HepG2 (cell line): Measurements from ENCODE around the gene PSMG3. TPM values are rescaled to one million over a fixed set of nuclear protein-coding genes. Genes with fewer than 3 reads are reported as not detected.

ENCODE experiments used
- ARHGAP35 ChIP-seq: sonication (generic); formaldehyde crosslinking; IDR thresholded peaks from 2 replicates; pipeline ENCODE4 v1.9.0; 2022; ENCODE audit warnings: mild to moderate bottlenecking, inconsistent platforms, moderate library complexity, missing genetic modification reagents, borderline replicate concordance
- GLMP ChIP-seq: sonication (generic); formaldehyde crosslinking; IDR thresholded peaks from 2 replicates; pipeline ENCODE4 v1.9.0; 2021; ENCODE audit warnings: missing genetic modification reagents, mild to moderate bottlenecking, borderline replicate concordance
- HBP1 ChIP-seq: IDR thresholded peaks from 2 replicates; pipeline ENCODE4 v1.6.1; 2016; ENCODE audit warnings: low read depth, control low read depth
- HIVEP1 ChIP-seq: sonication (generic); formaldehyde crosslinking; IDR thresholded peaks from 2 replicates; pipeline ENCODE4 v1.4.0; 2020; ENCODE audit warnings: mild to moderate bottlenecking, missing genetic modification reagents
- MAF1 ChIP-seq: sonication (generic); formaldehyde crosslinking; IDR thresholded peaks from 2 replicates; pipeline ENCODE4 v1.5.0; 2020; ENCODE audit warnings: missing genetic modification reagents, borderline replicate concordance
- MLXIP ChIP-seq: sonication (generic); formaldehyde crosslinking; IDR thresholded peaks from 2 replicates; pipeline ENCODE4 v1.9.0; 2021; ENCODE audit warnings: missing genetic modification reagents, borderline replicate concordance
- NCOR1 ChIP-seq: fragments of 200-600 bp; sonication (generic); IDR thresholded peaks from 2 replicates; pipeline ENCODE4 v1.7.0; 2017; ENCODE audit warnings: antibody characterized with exemption, low read length, borderline replicate concordance
- NFIB ChIP-seq: sonication (generic); formaldehyde crosslinking; IDR thresholded peaks from 2 replicates; pipeline ENCODE4 v1.9.0; 2021; ENCODE audit warnings: missing genetic modification reagents, mild to moderate bottlenecking, borderline replicate concordance
- NFKB2 ChIP-seq: sonication (generic); formaldehyde crosslinking; IDR thresholded peaks from 2 replicates; pipeline ENCODE4 v1.4.0; 2020; ENCODE audit warnings: missing genetic modification reagents, borderline replicate concordance
- RBM39 ChIP-seq: fragments of 200-400 bp; formaldehyde crosslinking; IDR thresholded peaks from one replicate; pipeline ENCODE4 v1.6.1; 2018; ENCODE audit warnings: antibody characterized with exemption, mild to moderate bottlenecking, low read depth, low read length; ENCODE audit not compliant: poor library complexity, severe bottlenecking
- RNF2 ChIP-seq: fragments of 450-650 bp; conservative IDR thresholded peaks from 2 replicates; pipeline ENCODE4 v1.6.1; 2016; ENCODE audit warnings: low read depth
- TCF12 ChIP-seq, 2 experiments: fragments of 450-650 bp in 1 of 2; sonication (generic) in 1 of 2; formaldehyde crosslinking in 1 of 2; IDR thresholded peaks; 2 replicates each; pipeline versions ENCODE4 v1.6.1 to v1.8.0; 2017 to 2022; ENCODE audit warnings: antibody characterized with exemption in 1 of 2, mild to moderate bottlenecking in 1 of 2, missing genetic modification reagents in 1 of 2, moderate library complexity in 1 of 2
- TOE1 ChIP-seq: sonication (generic); formaldehyde crosslinking; IDR thresholded peaks from 2 replicates; pipeline ENCODE4 v1.4.0; 2020; ENCODE audit warnings: mild to moderate bottlenecking, missing genetic modification reagents
- YEATS4 ChIP-seq: sonication (generic); formaldehyde crosslinking; IDR thresholded peaks from 2 replicates; pipeline ENCODE4 v1.4.0; 2020; ENCODE audit warnings: missing genetic modification reagents, borderline replicate concordance
- ZBTB10 ChIP-seq: sonication (generic); formaldehyde crosslinking; IDR thresholded peaks from 2 replicates; pipeline ENCODE4 v1.4.0; 2020; ENCODE audit warnings: missing genetic modification reagents, borderline replicate concordance
- ZNF160 ChIP-seq: sonication (generic); formaldehyde crosslinking; IDR thresholded peaks from 2 replicates; pipeline ENCODE4 v1.8.0; 2022; ENCODE audit warnings: mild to moderate bottlenecking, inconsistent platforms, missing genetic modification reagents
- ZNF501 ChIP-seq: sonication (generic); formaldehyde crosslinking; IDR thresholded peaks from 2 replicates; pipeline ENCODE4 v1.5.1; 2020; ENCODE audit warnings: mild to moderate bottlenecking, moderate library complexity, missing genetic modification reagents
- ZNF547 ChIP-seq: sonication (generic); formaldehyde crosslinking; IDR thresholded peaks from 2 replicates; pipeline ENCODE4 v1.5.1; 2020; ENCODE audit warnings: mild to moderate bottlenecking, missing genetic modification reagents
- ZNF766 ChIP-seq: sonication (generic); formaldehyde crosslinking; IDR thresholded peaks from 2 replicates; pipeline ENCODE4 v1.5.0; 2020; ENCODE audit warnings: missing genetic modification reagents, borderline replicate concordance
- polyA plus RNA-seq, 8 experiments: library from polyadenylated mRNA; depleted of rRNA in 3 of 8; stranded (reverse) in 7 of 8; unstranded in 1 of 8; fragments of >200 nt; fragmentation: Illumina TruSeq in 4 of 8; extraction: Trizol in 4 of 8; gene quantifications; 2 replicates each; pipeline versions ENCODE4 v1.2.1 to v1.2.3, GENCODE V29; 2011 to 2016; ENCODE audit warnings: low read depth in 4 of 8, missing spikeins in 1 of 8, mixed read lengths in 1 of 8; ENCODE audit not compliant: insufficient read depth in 1 of 8
- total RNA-seq, 5 experiments: library from RNA; depleted of rRNA; stranded (reverse); fragments of >200 nt; fragmentation: Illumina TruSeq; extraction: Trizol; gene quantifications; 2 replicates each; pipeline ENCODE4 v1.2.3, GENCODE V29; 2016; ENCODE audit warnings: low read depth in 1 of 5

Gene PSMG3
- total and polyA plus RNA-seq, 2 of the 13 experiments (the other 11 are each of a cell fraction or from before 2014, with no cell fraction given) = 29.6 to 48.4 TPM

GRCh38 chr7:1536743-1537534 is 32.9 kb downstream of the PSMG3 start (continued):
- TF ChIP-seq GLMP (CRISPR knock-in tag) (no peak), RBM39 (peak; percentile 75), ARHGAP35 (CRISPR knock-in tag) (peak; percentile 32; the same call in 1 of the 2 replicates), NCOR1 (peak; percentile 68; the same call in 1 of the 2 replicates), ZNF501 (CRISPR knock-in tag) (peak; percentile 96), ZNF547 (CRISPR knock-in tag) (peak; percentile 60; the same call in 1 of the 2 replicates), RNF2 (peak; percentile 79; the same call in 1 of the 2 replicates), MAF1 (CRISPR knock-in tag) (peak; percentile 60; the same call in 1 of the 2 replicates), YEATS4 (CRISPR knock-in tag) (peak; percentile 76), TOE1 (CRISPR knock-in tag) (no peak), HIVEP1 (CRISPR knock-in tag) (peak; percentile 94), NFKB2 (peak; percentile 66; the same call in 1 of the 2 replicates), ZBTB10 (CRISPR knock-in tag) (peak; percentile 64; the same call in 1 of the 2 replicates), HBP1 (CRISPR knock-in tag) (peak; percentile 27; the same call in 1 of the 2 replicates), MLXIP (CRISPR knock-in tag) (0 out of 2 replicates have a peak, but pooled peaks have one; percentile 43), ZNF766 (CRISPR knock-in tag) (no peak), NFIB (no peak), TCF12 (IDR thresholded peaks at IDR 0.05) (no peak), TCF12 (CRISPR knock-in tag; IDR thresholded peaks at IDR 0.05) (peak; percentile 90; the same call in 1 of the 2 replicates), ZNF160 (no peak)
